ENCODE results near the gene PSMD1. TPM values are rescaled to one million over a fixed set of nuclear protein-coding genes. Genes with fewer than 3 reads are reported as not detected.

The PSMD1 gene
- total and polyA plus RNA-seq, 5 donors = 35.6 to 88.6 (median 80.3) TPM

DNA sequence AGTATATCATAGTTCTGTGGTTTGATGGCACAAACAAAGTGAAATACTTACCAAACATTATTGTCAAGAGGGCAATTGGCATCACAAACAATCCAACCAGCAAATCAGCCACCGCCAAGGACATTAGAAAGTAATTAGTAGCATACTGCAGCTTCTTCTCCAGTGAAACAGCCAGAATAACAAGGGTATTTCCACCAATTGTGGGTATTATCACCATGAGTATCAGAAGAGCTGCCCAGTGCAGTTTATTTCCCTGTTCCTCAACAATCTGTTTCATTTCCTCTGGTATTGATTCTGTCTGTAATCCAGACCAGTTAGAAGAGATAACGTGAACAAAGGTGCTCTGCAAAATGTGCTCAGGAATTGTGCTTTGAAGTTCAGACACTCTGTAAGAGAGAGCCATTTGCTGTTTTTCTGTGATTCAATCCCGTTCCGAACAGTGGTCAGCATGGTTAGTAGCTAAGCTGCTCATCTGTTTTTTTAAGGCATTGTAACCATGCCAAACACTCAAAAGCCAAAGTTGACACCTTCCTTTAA lies 66.8 kb downstream of the PSMD1 start:
- no peaks in the 10 kb centered on the region for H3K4me1 ChIP-seq (ENCODE audit: control insufficient read depth, insufficient read depth, low read length)
- no peaks in the 10 kb centered on the region for H3K27me3 ChIP-seq (ENCODE audit: control insufficient read depth, insufficient read depth)
- peak overlapping the region; percentile 24 for H3K27ac ChIP-seq (ENCODE audit: low read length)
- DNase-seq = no peak
- WGBS = 20% methylated on average over 4 of the region's 4 CpGs
- intact Hi-C loops (cut with DNase I) = no loop called here
- H3K4me3 ChIP-seq (ENCODE audit: low read length) = peak overlapping the region; percentile 39
- peak; percentile 75 to 87 for ATAC-seq
- H3K9me3 ChIP-seq (ENCODE audit: control insufficient read depth, low read length) = no peaks in the 10 kb centered on the region

DNA sequence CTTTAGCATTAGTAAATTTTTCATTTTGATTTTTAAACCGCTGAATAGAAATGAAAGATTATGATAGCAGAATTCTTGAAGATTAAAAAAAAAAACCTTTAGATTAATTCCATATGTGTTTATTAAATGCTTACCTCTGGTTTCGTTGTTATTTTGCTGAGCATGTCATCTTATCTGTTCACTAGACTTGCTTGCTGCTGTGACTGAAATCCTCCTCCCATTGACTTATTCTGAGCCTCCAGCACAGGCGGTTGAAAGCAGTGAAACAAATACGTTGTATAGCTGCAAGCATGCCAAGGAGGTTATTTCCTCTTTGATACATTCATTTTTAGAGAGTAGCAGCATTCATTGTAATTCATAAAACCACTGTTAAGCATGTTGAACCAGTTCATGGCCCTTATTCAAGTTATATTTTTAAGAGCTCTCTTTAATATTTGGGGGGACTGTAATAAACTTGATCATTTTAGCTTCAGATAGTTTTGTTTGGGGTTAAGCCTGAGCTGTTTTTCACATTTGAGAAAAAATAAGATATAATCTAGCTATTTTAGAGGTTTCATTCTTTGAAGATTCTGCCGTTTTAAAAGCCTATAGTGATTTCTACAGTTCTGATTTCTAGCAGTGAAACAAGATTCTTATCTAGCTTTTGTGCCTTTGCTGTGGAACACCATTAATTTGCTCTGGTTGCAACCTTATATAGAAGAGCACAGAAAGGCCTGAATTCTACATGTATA lies 68.3 kb downstream of the PSMD1 start, which contains the start of gene HTR2B:
Gene HTR2B, minus strand, starts transcription at position 205 of the 731 bp plus-strand sequence. CDS start 1,278 bp downstream, outside the sequence.
- ATAC-seq (peak; percentile 75 to 82), DNase-seq (no peak)
- WGBS = 31% methylated on average over 5 of the region's 5 CpGs
- H3K4me1 ChIP-seq (ENCODE audit: control insufficient read depth, insufficient read depth, low read length) = no peaks in the 10 kb centered on the region
- intact Hi-C loops (cut with DNase I) = no loop called here
- peak within 1 kb of the TSS; percentile 39 for H3K4me3 ChIP-seq (ENCODE audit: low read length)
- no peaks in the 10 kb centered on the region for H3K9me3 ChIP-seq (ENCODE audit: control insufficient read depth, low read length)
- no peaks in the 10 kb centered on the region for H3K27me3 ChIP-seq (ENCODE audit: control insufficient read depth, insufficient read depth)
- H3K27ac ChIP-seq (ENCODE audit: low read length) = no peak within 1 kb of the TSS

DNA sequence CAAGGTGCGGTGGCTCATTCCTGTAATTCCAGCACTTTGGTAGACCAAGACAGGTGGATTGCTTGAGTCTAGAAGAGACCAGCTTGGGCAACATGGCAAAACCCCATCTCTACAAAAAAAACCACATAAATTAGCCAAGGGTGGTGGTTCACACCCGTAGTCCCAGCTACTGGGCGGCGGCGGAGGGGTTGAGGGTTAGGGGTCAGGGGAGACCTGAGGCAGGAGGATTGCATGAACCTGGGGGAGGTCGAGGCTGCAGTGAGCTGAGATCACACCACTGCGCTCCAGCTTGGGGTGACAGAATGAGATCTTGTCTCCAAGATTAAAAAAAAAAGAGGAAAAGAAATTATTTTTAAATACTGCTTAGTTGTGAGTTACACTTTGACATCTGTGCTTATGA lies 69.5 kb downstream of the PSMD1 start:
- ATAC-seq = no peak
- no peaks in the 10 kb centered on the region for H3K27me3 ChIP-seq (ENCODE audit: control insufficient read depth, insufficient read depth)
- peaks cover 2% of the 10 kb centered on the region for H3K4me1 ChIP-seq (ENCODE audit: control insufficient read depth, insufficient read depth, low read length)
- H3K9me3 ChIP-seq (ENCODE audit: control insufficient read depth, low read length) = no peaks in the 10 kb centered on the region
- WGBS = 94% methylated on average over 7 of the region's 7 CpGs
- DNase-seq = no peak
- intact Hi-C loops (cut with DNase I) = no loop called here
- H3K27ac ChIP-seq (ENCODE audit: low read length) = no peak overlapping the region
- no peak overlapping the region for H3K4me3 ChIP-seq (ENCODE audit: low read length)

DNA sequence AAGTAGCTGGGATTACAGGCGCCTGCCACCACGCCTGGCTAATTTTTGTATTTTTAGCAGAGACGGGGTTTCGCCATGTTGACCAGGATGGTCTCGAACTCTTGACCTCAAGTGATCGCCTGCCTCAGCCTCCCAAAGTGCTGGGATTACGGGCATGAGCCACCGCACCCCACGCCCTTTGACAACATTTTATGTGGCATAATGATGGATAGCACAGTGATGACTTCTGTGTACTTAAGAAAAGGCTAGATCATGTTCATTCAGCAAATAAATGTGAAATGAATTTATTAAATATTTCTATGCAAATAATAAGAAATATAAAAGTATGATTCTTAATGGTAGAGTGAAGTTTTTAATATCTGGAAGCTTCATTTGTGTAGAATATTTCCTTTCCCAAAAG lies 70.8 kb downstream of the PSMD1 start:
- no peak for DNase-seq
- 98% methylated on average over 9 of the region's 9 CpGs for WGBS

DNA sequence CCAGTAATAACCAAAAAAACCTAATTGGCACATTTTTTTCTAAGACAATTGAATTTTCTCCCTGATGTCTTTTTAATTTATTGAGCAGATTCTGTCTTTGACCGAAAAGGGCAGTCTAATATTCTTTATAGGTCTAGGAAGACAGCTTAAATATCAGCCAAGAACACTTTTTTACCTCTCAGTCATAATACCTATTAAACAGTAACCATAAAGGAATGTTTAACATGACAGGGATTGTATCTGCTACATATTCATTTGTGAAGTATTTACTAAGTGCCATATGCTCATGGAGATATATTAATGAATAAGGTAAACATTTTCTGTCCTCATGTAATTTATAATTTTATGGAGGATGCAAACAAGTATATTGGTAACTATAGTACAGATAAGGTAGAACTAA lies 71.3 kb downstream of the PSMD1 start:
- WGBS = 94% methylated on average over 1 of the region's 1 CpG
- no peak overlapping the region for H3K4me3 ChIP-seq (ENCODE audit: low read length)
- intact Hi-C loops (cut with DNase I) = no loop called here
- H3K4me1 ChIP-seq (ENCODE audit: control insufficient read depth, insufficient read depth, low read length) = peaks cover 2% of the 10 kb centered on the region
- H3K27ac ChIP-seq (ENCODE audit: low read length) = no peak overlapping the region
- no peak for ATAC-seq
- H3K9me3 ChIP-seq (ENCODE audit: control insufficient read depth, low read length) = no peaks in the 10 kb centered on the region
- no peaks in the 10 kb centered on the region for H3K27me3 ChIP-seq (ENCODE audit: control insufficient read depth, insufficient read depth)
- no peak for DNase-seq

More for the DNA sequence above, 70.8 kb downstream of the PSMD1 start:
- no peak overlapping the region for H3K4me3 ChIP-seq (ENCODE audit: low read length)
- H3K4me1 ChIP-seq (ENCODE audit: control insufficient read depth, insufficient read depth, low read length) = peaks cover 2% of the 10 kb centered on the region
- intact Hi-C loops (cut with DNase I) = no loop called here
- no peak for ATAC-seq
- no peak overlapping the region for H3K27ac ChIP-seq (ENCODE audit: low read length)
- H3K9me3 ChIP-seq (ENCODE audit: control insufficient read depth, low read length) = no peaks in the 10 kb centered on the region
- H3K27me3 ChIP-seq (ENCODE audit: control insufficient read depth, insufficient read depth) = no peaks in the 10 kb centered on the region

DNA sequence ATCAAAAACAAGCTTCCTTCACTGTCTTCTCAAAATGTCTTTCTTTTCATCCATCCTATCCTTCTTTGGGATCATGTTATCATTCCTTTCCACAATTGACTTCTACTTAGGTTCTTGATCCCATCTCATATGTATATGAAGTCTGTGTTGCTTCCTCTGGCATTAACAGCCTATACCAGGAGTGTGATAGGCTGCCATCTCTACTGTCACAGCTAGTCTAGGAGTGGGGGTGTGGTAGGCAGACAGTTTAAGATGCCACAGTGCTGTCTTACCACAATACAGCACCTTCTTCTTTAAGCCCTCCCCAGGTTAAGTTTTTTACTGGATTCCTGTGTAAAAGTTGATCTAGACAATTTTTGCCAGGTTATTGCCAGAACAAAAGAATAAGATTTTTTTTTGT lies 71.9 kb downstream of the PSMD1 start:
- no peak overlapping the region for H3K4me3 ChIP-seq (ENCODE audit: low read length)
- DNase-seq (no peak), ATAC-seq (no peak)
- no peaks in the 10 kb centered on the region for H3K9me3 ChIP-seq (ENCODE audit: control insufficient read depth, low read length)
- H3K4me1 ChIP-seq (ENCODE audit: control insufficient read depth, insufficient read depth, low read length) = peaks cover 2% of the 10 kb centered on the region
- no peaks in the 10 kb centered on the region for H3K27me3 ChIP-seq (ENCODE audit: control insufficient read depth, insufficient read depth)
- no peak overlapping the region for H3K27ac ChIP-seq (ENCODE audit: low read length)
- intact Hi-C loops (cut with DNase I) = no loop called here

DNA sequence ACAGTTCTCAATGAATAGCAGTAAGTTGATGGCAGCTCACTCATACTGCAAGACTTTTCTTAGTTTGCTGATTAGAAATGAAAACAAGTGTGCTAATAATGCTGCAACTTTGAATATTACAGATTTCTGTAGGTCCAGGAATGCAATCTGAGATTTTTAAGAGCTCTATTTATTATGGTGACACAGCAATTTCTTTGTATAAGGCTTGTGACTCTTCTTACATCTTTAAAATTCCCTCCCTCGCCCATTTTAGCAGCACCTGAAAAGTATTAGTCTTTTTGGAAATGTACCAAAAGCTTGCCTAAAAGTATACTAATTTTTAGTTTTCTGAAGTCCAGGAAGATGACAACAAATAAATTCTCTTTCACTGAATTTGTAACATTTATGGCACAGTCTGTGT lies 72.5 kb downstream of the PSMD1 start:
- no peak overlapping the region for H3K4me3 ChIP-seq (ENCODE audit: low read length)
- peaks cover 2% of the 10 kb centered on the region for H3K4me1 ChIP-seq (ENCODE audit: control insufficient read depth, insufficient read depth, low read length)
- DNase-seq = no peak
- no peak overlapping the region for H3K27ac ChIP-seq (ENCODE audit: low read length)
- no peaks in the 10 kb centered on the region for H3K9me3 ChIP-seq (ENCODE audit: control insufficient read depth, low read length)
- intact Hi-C loops (cut with DNase I) = no loop called here
- no peaks in the 10 kb centered on the region for H3K27me3 ChIP-seq (ENCODE audit: control insufficient read depth, insufficient read depth)
- ATAC-seq = no peak
- 92% methylated on average over 1 of the region's 1 CpG for WGBS

DNA sequence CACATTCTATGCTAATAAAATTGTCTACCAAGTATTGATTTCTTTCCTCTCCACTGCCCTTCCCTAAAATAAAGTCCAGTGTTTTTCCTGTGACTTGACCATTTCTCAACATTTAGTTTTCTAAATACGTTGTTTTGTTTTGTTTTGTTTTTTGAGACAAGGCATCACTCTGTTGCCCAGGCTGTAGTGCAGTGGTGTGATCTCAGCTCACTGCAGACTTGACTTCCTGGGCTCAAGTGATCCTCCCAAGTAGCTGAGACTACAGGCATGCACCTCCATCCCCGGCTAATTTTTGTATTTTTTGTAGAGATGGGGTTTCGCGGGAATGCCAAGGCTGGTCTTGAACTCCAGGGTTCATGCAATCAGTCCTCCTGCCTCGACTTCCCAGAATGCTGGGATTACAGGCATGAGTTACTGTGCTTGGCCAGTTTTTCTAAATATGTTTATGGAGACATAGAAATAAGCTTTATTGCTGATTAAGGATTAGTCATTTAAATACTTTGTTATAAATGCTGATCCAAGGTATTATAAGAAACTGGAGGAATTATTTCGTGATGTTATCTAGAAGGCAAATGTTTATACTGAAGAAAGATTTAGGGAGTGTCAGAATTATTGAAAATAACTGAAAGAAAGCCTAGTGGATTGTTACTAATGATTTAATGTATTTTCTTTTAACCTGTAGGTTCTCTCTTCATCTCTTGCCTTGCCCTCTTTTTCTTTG lies 73.8 kb downstream of the PSMD1 start:
- DNase-seq (no peak), ATAC-seq (no peak)
- no peaks in the 10 kb centered on the region for H3K9me3 ChIP-seq (ENCODE audit: control insufficient read depth, low read length)
- no peak overlapping the region for H3K4me3 ChIP-seq (ENCODE audit: low read length)
- H3K27me3 ChIP-seq (ENCODE audit: control insufficient read depth, insufficient read depth) = no peaks in the 10 kb centered on the region
- intact Hi-C loops (cut with DNase I) = loop anchor here in 1 of 4 donors (5.0 kb wide), 1 partner anchor 42 kb away; no protein-coding TSS in a partner anchor
- WGBS = 91% methylated on average over 6 of the region's 6 CpGs
- no peak overlapping the region for H3K27ac ChIP-seq (ENCODE audit: low read length)
- peaks cover 2% of the 10 kb centered on the region for H3K4me1 ChIP-seq (ENCODE audit: control insufficient read depth, insufficient read depth, low read length)

DNA sequence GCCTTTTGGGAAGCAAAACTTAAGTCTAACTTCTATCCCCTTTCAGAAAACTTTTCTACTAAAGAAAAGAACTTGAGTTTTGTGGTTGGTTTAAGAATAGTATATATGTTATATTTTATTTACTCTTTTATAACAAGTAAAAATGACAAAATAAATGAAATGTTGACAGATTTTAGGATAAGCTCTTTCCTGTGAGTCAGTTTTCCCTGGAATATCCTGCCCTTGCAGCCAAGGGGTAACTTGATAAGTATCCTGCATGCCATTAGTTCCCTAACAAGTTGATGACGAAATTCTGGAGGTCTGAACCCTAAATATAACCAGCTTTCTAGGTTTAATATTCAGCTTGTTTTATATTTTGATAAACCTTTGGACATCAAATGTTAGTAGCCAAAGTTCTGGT lies 75.5 kb downstream of the PSMD1 start:
- Histone ChIP-seq H3K27me3 (ENCODE audit: control insufficient read depth, insufficient read depth) (no peaks in the 10 kb centered on the region), H3K4me1 (ENCODE audit: control insufficient read depth, insufficient read depth, low read length) (peaks cover 2% of the 10 kb centered on the region), H3K27ac (ENCODE audit: low read length) (no peak overlapping the region), H3K9me3 (ENCODE audit: control insufficient read depth, low read length) (no peaks in the 10 kb centered on the region), H3K4me3 (ENCODE audit: low read length) (no peak overlapping the region)
- ATAC-seq (peak in 1 of 2 donors; percentile 78), DNase-seq (no peak)
- 35% methylated on average over 1 of the region's 1 CpG for WGBS
- intact Hi-C loops (cut with DNase I) = loop anchor here in 1 of 4 donors (5.0 kb wide), 1 partner anchor 40 kb away; no protein-coding TSS in a partner anchor

DNA sequence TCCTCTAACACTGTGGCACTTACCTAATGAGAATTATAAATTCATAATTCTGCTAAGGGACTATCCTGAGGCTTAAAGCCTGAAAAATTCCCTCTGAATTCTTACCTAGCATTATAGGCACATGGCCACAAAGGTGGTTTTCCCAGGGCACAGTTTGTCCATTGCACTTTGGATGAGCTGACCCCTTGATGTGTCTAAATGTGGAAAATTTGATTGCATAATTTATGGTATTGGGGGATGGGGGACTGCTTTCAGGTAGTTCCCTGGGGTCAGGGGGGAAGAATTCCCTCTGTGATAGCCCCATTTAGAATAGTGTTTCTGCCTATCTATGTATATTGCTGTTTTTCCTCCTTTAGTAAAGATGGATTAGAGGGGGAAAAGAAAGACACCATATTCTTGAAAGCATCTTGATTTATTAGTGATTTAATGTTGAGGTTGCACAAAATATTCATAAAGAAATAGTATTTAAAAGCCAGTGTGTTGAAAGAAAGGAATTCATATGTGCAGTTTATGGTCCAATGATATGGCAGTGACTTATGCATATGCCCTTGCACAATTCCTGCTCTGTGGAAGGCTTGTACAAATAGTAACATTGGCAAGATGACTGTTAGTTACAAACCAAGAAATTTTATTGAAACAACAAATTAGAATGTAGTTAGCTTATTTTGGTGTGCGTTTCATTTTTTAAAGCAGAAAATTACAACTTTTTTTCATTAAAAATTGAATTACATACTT lies 76.9 kb downstream of the PSMD1 start:
- H3K27me3 ChIP-seq (ENCODE audit: control insufficient read depth, insufficient read depth) = no peaks in the 10 kb centered on the region
- H3K4me1 ChIP-seq (ENCODE audit: control insufficient read depth, insufficient read depth, low read length) = peaks cover 2% of the 10 kb centered on the region
- no peak for DNase-seq
- ATAC-seq = no peak
- intact Hi-C loops (cut with DNase I) = loop anchor here in 1 of 4 donors (5.0 kb wide), 1 partner anchor 39 kb away; no protein-coding TSS in a partner anchor
- H3K27ac ChIP-seq (ENCODE audit: low read length) = no peak overlapping the region
- no peak overlapping the region for H3K4me3 ChIP-seq (ENCODE audit: low read length)
- 75% methylated on average over 1 of the region's 1 CpG for WGBS
- no peaks in the 10 kb centered on the region for H3K9me3 ChIP-seq (ENCODE audit: control insufficient read depth, low read length)
